Fibroblast of the conjunctiva (primary cell): Measurements from ENCODE around the gene POLG.

Source experiments
- DNase-seq: peaks from one replicate; pipeline ENCODE4 v3.0.0-alpha.2; 2010; ENCODE audit warnings: low read depth

Gene POLG

GRCh38 chr15:89326316-89326715 lies 8.3 kb downstream of the POLG start:
- DNase-seq = no peak

GRCh38 chr15:89325039-89325803 lies 9.4 kb downstream of the POLG start:
- DNase-seq = no peak

- DNase-seq = no peak
Measured at GRCh38 chr15:89323825-89324224, 10.8 kb downstream of the POLG start.

DNA sequence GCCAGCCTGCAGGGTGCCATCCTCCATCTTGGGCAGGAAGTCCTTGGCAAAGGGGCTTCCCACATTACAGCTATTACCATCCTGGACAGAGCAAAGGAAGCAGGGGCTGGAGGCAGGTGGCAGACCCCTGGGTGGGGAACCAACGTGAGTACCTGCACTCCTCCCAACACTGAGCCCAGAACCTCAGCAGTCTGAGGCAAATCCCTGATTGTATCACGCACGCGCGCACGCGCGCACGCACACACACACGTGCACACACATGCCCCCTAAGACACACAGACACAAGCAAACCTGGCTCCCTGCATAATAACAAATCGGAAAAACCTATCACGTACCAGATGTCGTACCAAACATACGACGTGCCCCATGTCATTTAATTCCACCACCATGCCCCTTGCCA lies 11.8 kb downstream of the POLG start:
- no peak for DNase-seq

DNA sequence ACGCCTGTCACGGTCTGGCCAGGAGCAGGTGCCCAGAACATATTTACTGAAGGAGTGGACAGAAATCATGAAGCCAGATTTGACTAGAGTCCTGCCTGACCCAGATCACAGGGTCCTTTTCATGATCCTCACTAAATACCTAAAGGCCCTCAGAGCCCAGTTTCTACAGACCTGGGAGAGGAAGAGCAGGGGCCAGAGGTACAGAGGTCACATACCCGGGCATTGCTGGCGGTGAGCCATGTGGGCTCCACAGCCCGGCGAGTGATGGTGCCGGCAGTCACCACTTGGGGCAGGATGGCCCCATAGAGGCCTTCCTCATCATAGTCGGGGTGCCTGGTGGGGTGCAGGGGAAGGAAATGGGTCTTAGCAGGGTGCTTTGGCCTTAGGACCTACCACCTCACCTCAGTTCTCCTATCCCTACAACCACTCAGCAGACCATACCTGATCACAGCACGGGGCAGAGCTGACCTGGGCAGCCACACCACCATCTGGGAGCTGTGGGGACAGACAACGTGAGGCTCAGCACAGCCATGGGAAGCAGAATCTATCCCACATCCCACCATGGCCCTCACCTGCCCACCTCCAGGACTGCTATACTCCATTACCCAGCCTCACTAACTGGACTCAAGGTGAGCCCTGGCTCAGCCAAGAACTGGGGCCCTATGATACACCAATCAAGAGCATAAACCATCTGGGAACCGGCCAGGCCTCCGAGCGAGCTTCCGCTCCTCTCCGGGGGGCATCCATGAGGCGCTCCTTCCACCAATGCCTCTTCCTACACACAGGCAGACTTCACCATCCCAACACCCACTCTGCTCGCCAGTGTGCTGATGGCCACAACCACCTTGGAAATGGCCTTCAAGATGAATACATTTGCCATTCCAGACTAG lies 12.9 kb downstream of the POLG start:
- no peak for DNase-seq

DNA sequence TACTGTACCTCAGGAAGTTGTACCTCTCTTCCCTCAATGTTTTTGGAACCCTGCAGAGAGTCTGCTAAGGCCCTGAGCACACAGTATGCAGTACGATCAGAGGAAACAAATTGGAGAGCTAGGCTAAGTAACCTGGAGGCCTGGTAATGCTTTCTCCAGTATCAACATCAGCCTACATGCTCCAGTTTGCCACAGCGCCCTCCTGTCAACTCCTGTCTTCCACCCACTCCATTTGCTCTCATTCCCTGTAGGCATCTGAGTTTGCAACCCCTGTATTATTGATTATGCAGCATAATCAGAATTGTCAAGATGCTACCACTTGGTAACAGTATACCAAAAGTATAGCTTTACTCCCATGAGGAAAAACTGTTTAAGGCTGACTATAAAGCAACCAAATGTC lies 14.4 kb downstream of the POLG start:
- DNase-seq = no peak

- no peak for DNase-seq
Measured at GRCh38 chr15:89319678-89320077, 14.9 kb downstream of the POLG start.

DNA sequence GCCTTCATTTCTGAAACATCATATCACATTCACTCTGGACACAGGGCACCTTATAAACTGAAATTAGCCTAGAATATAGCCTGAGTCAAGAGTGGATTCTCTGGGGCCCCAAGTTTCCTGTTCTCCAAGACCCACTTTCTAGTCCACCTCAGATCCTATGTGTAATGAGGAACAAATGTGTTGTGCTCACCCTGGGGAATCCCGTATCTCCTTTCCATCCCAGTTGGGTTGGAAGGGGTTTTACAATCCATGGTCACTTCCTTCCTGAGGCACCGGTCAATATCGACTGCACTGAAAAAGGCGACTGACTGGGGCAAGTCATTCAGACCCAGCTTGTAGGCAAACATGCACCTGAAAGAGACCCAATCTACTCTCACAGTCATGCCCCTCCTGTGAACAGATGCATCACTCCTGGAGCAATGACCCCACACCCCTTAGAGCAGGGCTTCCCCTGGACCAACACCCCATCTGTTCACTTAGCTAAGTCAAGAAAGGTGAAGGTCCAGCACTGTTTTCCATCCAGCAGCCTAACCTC lies 17.4 kb downstream of the POLG start:
- DNase-seq = no peak

- DNase-seq = no peak
Measured at GRCh38 chr15:89316504-89316903, 18.1 kb downstream of the POLG start.

DNA sequence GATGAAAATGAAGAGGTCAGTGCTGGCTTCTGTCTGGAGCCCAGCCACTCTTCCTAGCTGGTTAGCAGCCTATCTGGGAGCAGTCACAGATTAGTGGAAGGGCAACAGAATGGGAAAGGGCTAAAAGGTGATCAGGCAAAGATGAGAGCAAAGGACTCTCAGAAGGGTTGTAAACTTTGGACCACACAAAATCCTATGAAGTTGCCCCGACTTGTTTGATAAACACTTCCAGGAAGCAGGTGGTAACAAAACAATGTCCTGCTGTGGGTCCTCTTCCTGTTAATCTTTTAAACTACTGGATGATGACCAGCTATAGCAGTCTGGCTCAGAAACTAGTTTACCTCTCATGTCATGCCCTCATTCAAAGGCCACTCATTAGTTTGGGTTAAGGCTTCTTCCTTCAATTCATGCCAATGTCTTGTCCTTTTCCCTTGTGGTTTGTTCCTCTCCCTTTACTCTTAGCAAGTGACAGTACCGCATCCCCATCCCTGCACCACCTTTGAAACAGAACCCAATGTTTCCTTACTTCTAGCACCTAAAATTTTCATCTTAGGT lies 19.2 kb downstream of the POLG start:
- no peak for DNase-seq

DNA sequence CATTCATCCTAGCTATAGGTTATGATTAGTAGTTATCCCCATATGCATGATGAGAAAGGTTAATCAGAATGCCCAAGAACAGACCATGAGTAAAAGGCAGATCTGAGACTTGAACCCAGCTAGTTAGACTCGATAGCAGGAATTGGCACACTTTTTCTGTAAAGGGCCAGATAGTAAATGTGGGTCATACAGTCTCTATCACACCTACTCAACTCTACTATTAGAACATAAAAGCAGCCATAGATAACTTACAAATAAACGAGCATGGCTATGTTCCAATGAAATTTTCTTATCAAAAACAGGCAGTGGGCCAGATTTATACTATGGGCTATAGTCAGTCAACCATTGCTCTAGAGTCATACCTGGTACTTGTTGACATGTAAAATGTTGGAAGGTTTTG lies 24.6 kb downstream of the POLG start:
- no peak for DNase-seq

DNA sequence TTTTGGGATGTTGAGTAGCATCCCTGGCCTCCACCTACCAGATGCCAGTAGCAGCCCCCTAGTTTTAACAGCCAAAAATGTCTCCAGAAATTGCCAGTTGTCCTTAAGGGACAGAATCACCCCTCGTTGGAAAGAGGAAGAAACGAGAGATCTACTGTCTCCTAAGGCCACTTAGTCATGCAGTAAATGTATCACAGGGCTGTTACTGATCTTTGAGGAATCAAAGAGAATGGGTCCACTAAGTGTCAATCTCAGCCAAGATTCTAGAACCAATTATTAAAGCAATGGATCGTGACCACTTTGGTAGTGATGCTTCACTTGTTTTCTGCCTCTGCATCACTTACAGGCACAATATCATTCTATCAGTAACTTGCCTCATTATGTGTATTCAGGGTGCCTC lies 26.4 kb downstream of the POLG start:
- no peak for DNase-seq

GRCh38 chr15:89307791-89308190 lies 26.8 kb downstream of the POLG start:
- DNase-seq = no peak

GRCh38 chr15:89307046-89307587 lies 27.5 kb downstream of the POLG start:
- DNase-seq = no peak

DNA sequence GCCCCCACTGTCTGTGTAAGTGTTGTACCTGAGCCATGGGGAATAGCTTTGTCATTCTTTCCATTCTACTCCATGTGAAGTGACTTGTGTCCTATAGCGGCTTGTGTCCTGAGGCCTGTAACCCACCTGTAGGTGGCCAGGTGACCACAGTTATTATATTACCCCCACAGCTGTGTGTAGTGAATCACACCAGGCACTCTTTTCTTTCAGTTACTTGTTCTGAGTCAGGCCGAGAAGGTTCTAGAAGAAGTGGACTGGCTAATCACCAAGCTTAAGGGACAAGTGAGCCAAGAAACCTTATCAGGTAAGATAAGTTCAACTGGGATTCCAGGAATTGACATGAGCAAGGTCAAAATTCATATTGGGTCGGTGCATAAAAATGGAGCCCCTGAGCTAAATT lies 29.2 kb downstream of the POLG start:
- DNase-seq = no peak

GRCh38 chr15:89303986-89304385 lies 30.6 kb downstream of the POLG start:
- no peak for DNase-seq

DNA sequence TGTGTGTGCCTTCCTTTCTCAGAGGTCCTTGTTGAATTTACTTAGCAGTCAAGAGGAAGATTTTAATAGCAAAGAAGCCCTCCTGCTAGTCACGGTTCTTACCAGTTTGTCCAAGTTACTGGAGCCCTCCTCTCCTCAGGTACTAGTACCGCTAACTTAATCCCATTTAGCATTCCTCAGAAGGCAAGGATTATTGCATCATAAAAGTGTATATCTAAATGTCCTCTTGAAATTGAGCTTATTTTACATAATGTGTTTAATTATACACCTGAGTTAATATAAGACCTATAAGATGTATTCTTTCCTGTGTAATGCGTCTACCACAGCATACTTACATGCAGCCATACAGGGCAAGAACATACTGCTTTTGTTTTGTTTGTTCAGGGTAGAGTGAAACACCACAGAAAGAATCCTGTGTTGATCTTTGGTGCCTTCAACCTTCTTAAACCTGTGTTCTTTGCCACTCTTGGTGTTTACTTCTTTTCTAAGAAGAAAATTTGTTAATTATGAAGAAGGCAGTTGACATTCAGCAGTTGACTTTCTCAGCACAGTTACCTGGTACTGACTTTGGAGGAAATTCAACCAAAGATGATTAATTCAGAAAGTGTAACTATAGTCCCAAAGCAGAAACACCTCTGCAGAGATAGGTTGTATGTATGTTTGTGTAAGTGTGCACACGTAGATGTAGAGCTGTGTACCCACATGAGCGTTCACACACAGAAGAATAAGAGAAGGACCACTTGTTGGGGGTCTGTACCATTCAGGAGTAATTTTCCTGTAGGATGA lies 33.1 kb downstream of the POLG start:
- DNase-seq = no peak

DNA sequence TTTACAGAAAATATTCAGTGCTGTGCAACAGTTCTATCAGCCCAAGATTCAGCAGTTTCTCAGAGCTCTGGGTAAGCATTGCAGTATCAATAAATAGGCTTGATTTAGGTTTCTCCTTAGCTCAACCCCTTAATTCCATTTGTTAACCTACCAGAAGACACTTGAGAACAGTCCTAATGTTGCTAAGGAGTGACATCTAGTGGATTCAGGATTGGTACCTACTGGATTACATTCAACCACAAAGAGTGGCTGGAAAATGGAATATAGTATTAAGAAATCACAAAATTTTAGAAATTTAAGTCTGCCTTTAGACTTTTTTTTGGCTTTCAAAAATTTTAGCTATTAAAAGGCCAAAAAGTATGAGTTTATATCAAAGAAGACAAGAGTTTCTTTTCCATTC lies 34.7 kb downstream of the POLG start:
- DNase-seq = peak; percentile 20

GRCh38 chr15:89293012-89293411 lies 41.6 kb downstream of the POLG start:
- DNase-seq = no peak

DNA sequence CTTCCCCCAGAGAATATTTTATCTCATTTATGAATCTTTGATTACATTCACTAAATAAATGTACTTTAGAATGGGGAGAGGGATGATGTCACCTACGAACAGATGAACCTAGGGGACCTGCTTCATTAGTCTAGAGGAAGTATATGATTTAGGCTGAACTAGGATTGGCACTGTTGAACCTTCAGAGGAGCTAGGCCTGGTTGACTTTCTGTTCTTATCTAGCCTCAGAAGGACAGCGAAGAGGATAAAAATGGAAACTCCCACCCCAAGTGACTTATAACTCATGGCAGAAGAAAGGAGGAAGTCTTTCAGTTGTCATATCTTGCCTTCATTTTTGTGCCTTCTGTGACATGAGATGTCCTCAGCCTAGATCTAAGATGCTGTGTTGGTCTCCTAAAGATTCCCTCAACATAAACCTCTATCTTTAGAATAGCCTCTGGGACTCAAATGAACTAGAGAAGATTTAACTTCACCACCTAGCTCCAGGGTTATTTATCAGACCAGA lies 42.6 kb downstream of the POLG start:
- DNase-seq = no peak

DNA sequence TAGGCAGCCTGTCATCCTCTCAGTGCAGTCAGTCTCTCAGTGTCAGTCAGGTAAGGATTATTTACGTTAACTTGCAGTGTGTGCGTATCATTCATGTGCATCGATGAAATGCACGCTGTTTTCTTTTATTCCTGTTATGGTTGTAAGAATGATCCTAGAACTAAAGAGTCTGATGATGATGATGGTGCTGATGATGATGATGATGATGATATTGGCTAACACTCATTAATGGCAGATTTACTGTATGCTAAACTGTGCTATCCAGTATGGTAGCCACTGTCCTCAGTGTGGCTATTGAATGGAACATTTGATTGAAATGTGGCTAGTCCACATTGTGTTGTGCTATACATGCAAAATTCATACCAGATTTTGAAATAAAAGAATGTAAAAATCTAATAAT lies 51.4 kb downstream of the POLG start:
- no peak for DNase-seq

GRCh38 chr15:89282631-89283030 lies 52.0 kb downstream of the POLG start:
- no peak for DNase-seq
